Fibroblast of lung (primary cell): Measurements from ENCODE around the gene LYZL6. TPM values are rescaled to one million over a fixed set of nuclear protein-coding genes. Genes with fewer than 3 reads are reported as not detected.

Experiments used
- DNase-seq, 2 donors: peaks; one replicate each; pipeline versions ENCODE4 v3.0.0 to v3.0.0-alpha.2; 2010; ENCODE audit warnings: low read depth in 2 of 2
- H2AFZ ChIP-seq: 2 replicates; pipeline ENCODE4 v1.5.1; 2012; ENCODE audit warnings: low read length, control low read depth, inconsistent platforms
- H3K27ac ChIP-seq: 2 replicates; pipeline ENCODE4 v1.5.1; 2011; ENCODE audit warnings: low read length, control low read depth; ENCODE audit not compliant: insufficient read depth
- H3K27me3 ChIP-seq: 2 replicates; pipeline ENCODE4 v1.5.1; 2011; ENCODE audit warnings: mild to moderate bottlenecking, low read length; ENCODE audit not compliant: control insufficient read depth, insufficient read depth
- H3K36me3 ChIP-seq: 2 replicates; pipeline ENCODE4 v1.5.1; 2011; ENCODE audit warnings: low read length; ENCODE audit not compliant: control insufficient read depth, insufficient read depth
- H3K4me1 ChIP-seq: 2 replicates; pipeline ENCODE4 v1.5.1; 2011; ENCODE audit warnings: low read length; ENCODE audit not compliant: control insufficient read depth, insufficient read depth; ENCODE audit errors: extremely low read depth
- H3K4me2 ChIP-seq: 2 replicates; pipeline ENCODE4 v1.5.1; 2011; ENCODE audit warnings: low read length, control low read depth; ENCODE audit not compliant: insufficient read depth; ENCODE audit errors: extremely low read depth
- H3K4me3 ChIP-seq, 4 experiments: fragments of 200-600 bp in 1 of 4; sonication (generic) in 1 of 4; replicated peaks in 1 of 4; 2 replicates each; pipeline ENCODE4 v1.5.1; 2011 to 2016; ENCODE audit warnings: low read length in 4 of 4, low read depth in 3 of 4, mild to moderate bottlenecking in 3 of 4, control low read depth in 2 of 4, inconsistent platforms in 1 of 4, mixed read lengths in 1 of 4; ENCODE audit not compliant: insufficient read depth in 1 of 4; ENCODE audit errors: control extremely low read depth in 1 of 4
- H3K79me2 ChIP-seq: 2 replicates; pipeline ENCODE4 v1.5.1; 2012; ENCODE audit warnings: mild to moderate bottlenecking, low read length, inconsistent platforms; ENCODE audit not compliant: control insufficient read depth, insufficient read depth
- H3K9ac ChIP-seq: 2 replicates; pipeline ENCODE4 v1.5.1; 2011; ENCODE audit warnings: mild to moderate bottlenecking, low read length, control low read depth; ENCODE audit not compliant: insufficient read depth
- H3K9me3 ChIP-seq: 2 replicates; pipeline ENCODE4 v1.5.1; 2012; ENCODE audit warnings: low read depth, low read length; ENCODE audit not compliant: control insufficient read depth, insufficient read depth
- H4K20me1 ChIP-seq: 2 replicates; pipeline ENCODE4 v1.5.1; 2011; ENCODE audit warnings: low read length; ENCODE audit not compliant: control insufficient read depth, insufficient read depth; ENCODE audit errors: extremely low read depth
- CTCF ChIP-seq, 2 donors: IDR thresholded peaks in 1 of 2; conservative IDR thresholded peaks in 1 of 2; 1 replicate in 1 of 2; 2 replicates in 1 of 2; pipeline ENCODE4 v1.5.1; 2011 to 2012; ENCODE audit warnings: low read length in 2 of 2, control low read depth in 1 of 2, inconsistent platforms in 1 of 2, low read depth in 1 of 2, mild to moderate bottlenecking in 1 of 2
- EZH2 ChIP-seq: IDR thresholded peaks from 2 replicates; pipeline ENCODE4 v1.5.1; 2012; ENCODE audit warnings: low read length, control low read depth, mild to moderate bottlenecking; ENCODE audit errors: missing control alignments
- polyA plus RNA-seq, 2 donors: library from polyadenylated mRNA; depleted of rRNA in 1 of 2; stranded (reverse) in 1 of 2; unstranded in 1 of 2; fragments of >200 nt; gene quantifications; 2 replicates each; pipeline ENCODE4 v1.2.1, GENCODE V29; 2011 to 2012; ENCODE audit warnings: missing spikeins in 1 of 2
- total RNA-seq: library from RNA; depleted of rRNA; stranded (reverse); fragments of >200 nt; gene quantifications from 2 replicates; pipeline ENCODE4 v1.2.1, GENCODE V29; 2014

LYZL6 gene
- total and polyA plus RNA-seq, 2 donors (not counting 1 experiment from before 2014, with no cell fraction given) = not detected

GRCh38 chr17:35913609-35914008 lies 29.9 kb downstream of the LYZL6 start:
- Histone ChIP-seq H3K36me3 (no peaks in the 10 kb centered on the region), H3K27ac (no peak overlapping the region), H3K4me1 (no peaks in the 10 kb centered on the region), H2AFZ (no peak overlapping the region), H3K9me3 (no peaks in the 10 kb centered on the region), H3K27me3 (no peaks in the 10 kb centered on the region), H3K4me3 (no peak overlapping the region), H3K79me2 (no peaks in the 10 kb centered on the region), H4K20me1 (no peaks in the 10 kb centered on the region), H3K4me2 (no peak overlapping the region), H3K9ac (no peak overlapping the region)
- no peak for DNase-seq
- TF ChIP-seq EZH2 (no peak), CTCF (conservative IDR thresholded peaks at IDR 0.05 in 1 of 2, IDR thresholded peaks at IDR 0.05 in 1 of 2; ENCODE audit: low read depth in 1 of 2, low read length in 2 of 2) (no peak)

- H3K4me1 ChIP-seq = no peaks in the 10 kb centered on the region
- no peak overlapping the region for H3K4me2 ChIP-seq
- TF ChIP-seq EZH2 (no peak), CTCF (conservative IDR thresholded peaks at IDR 0.05 in 1 of 2, IDR thresholded peaks at IDR 0.05 in 1 of 2; ENCODE audit: low read depth in 1 of 2, low read length in 2 of 2) (no peak)
- no peak overlapping the region for H3K4me3 ChIP-seq
- no peaks in the 10 kb centered on the region for H3K9me3 ChIP-seq
- no peaks in the 10 kb centered on the region for H3K79me2 ChIP-seq
- H3K27ac ChIP-seq = no peak overlapping the region
- H2AFZ ChIP-seq = no peak overlapping the region
- no peak overlapping the region for H3K9ac ChIP-seq
- no peaks in the 10 kb centered on the region for H3K36me3 ChIP-seq
- H3K27me3 ChIP-seq = no peaks in the 10 kb centered on the region
- no peak for DNase-seq
- H4K20me1 ChIP-seq = no peaks in the 10 kb centered on the region
Measured at GRCh38 chr17:35912942-35913341, 30.6 kb downstream of the LYZL6 start.

GRCh38 chr17:35912339-35912912 lies 31.1 kb downstream of the LYZL6 start:
- no peak for DNase-seq

More at GRCh38 chr17:35912339-35912912, 31.1 kb downstream of the LYZL6 start:
- no peak overlapping the region for H2AFZ ChIP-seq
- no peaks in the 10 kb centered on the region for H3K9me3 ChIP-seq
- H3K4me1 ChIP-seq = no peaks in the 10 kb centered on the region
- H3K4me2 ChIP-seq = no peak overlapping the region
- no peaks in the 10 kb centered on the region for H3K36me3 ChIP-seq
- TF ChIP-seq CTCF (conservative IDR thresholded peaks at IDR 0.05 in 1 of 2, IDR thresholded peaks at IDR 0.05 in 1 of 2; ENCODE audit: low read depth in 1 of 2, low read length in 2 of 2) = no peak
- no peak for TF ChIP-seq EZH2
- no peak overlapping the region for H3K9ac ChIP-seq
- H3K27ac ChIP-seq = no peak overlapping the region
- H3K27me3 ChIP-seq = no peaks in the 10 kb centered on the region
- no peak overlapping the region for H3K4me3 ChIP-seq
- H3K79me2 ChIP-seq = no peaks in the 10 kb centered on the region
- no peaks in the 10 kb centered on the region for H4K20me1 ChIP-seq
